HCT116 (cell line): ENCODE measurements around the gene GDNF.

Source experiments
- CBX3 ChIP-seq: IDR thresholded peaks from 2 replicates; pipeline ENCODE4 v1.6.1; 2012; ENCODE audit warnings: low read depth
- CEBPB ChIP-seq: IDR thresholded peaks from 2 replicates; pipeline ENCODE4 v1.6.1; 2012; ENCODE audit warnings: low read depth
- ELF1 ChIP-seq: IDR thresholded peaks from 2 replicates; pipeline ENCODE4 v1.6.1; 2012; ENCODE audit warnings: low read depth, borderline replicate concordance
- JUND ChIP-seq: IDR thresholded peaks from 2 replicates; pipeline ENCODE4 v1.6.1; 2012
- POLR2A ChIP-seq: IDR thresholded peaks from 2 replicates; pipeline ENCODE4 v1.7.0; 2011; ENCODE audit warnings: borderline replicate concordance; ENCODE audit not compliant: insufficient read depth, insufficient read length; ENCODE audit errors: extremely low read depth
- YY1 ChIP-seq: IDR thresholded peaks from 2 replicates; pipeline ENCODE4 v1.6.1; 2011; ENCODE audit warnings: low read length, low read depth, moderate library complexity, mild to moderate bottlenecking; ENCODE audit not compliant: insufficient replicate concordance; ENCODE audit errors: extremely low read depth
- ZNF274 ChIP-seq: fragments of 200-500 bp; sonication (Bioruptor generic); IDR thresholded peaks from 2 replicates; pipeline ENCODE4 v1.6.1; 2014; ENCODE audit warnings: mild to moderate bottlenecking, low read depth, low read length, inconsistent platforms
- TF ChIP-seq, protein P1 (sequence below), 3 experiments: fragments of 200-600 bp in 1 of 3; sonication (generic) in 1 of 3; IDR thresholded peaks in 2 of 3; conservative IDR thresholded peaks in 1 of 3; 2 replicates each; pipeline ENCODE4 v1.5.1; 2012 to 2017; ENCODE audit warnings: low read depth in 2 of 3, low read length in 2 of 3, antibody characterized with exemption in 1 of 3, borderline replicate concordance in 1 of 3, control low read depth in 1 of 3, mild to moderate bottlenecking in 1 of 3, mixed read lengths in 1 of 3, mixed run types in 1 of 3, moderate library complexity in 1 of 3; ENCODE audit not compliant: insufficient read depth in 1 of 3
- TF ChIP-seq, protein P2 (sequence below): IDR thresholded peaks from 2 replicates; pipeline ENCODE4 v1.6.1; 2011; ENCODE audit warnings: mild to moderate bottlenecking, low read length, moderate library complexity; ENCODE audit not compliant: insufficient replicate concordance; ENCODE audit errors: extremely low read depth

DNA sequence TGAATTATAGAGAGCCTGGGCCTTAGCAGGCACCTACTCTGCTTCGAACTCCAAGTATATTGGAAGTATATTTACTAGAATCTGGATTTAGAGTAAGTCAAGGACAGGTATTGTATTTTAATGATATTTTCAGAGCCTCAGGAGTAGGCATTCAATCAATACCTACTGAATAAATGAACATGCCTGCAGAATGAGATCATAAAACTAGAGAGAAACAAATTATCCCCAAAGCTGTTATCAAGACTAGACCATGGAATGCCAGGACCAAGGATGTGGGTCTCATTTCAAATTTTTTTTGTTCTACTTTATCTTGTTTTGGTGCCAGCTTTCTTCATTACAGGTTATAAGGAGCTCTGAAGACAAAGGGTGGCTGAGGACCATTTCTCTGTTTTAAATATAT is 66.0 kb downstream of the GDNF start:
- TF ChIP-seq, protein P1, sequence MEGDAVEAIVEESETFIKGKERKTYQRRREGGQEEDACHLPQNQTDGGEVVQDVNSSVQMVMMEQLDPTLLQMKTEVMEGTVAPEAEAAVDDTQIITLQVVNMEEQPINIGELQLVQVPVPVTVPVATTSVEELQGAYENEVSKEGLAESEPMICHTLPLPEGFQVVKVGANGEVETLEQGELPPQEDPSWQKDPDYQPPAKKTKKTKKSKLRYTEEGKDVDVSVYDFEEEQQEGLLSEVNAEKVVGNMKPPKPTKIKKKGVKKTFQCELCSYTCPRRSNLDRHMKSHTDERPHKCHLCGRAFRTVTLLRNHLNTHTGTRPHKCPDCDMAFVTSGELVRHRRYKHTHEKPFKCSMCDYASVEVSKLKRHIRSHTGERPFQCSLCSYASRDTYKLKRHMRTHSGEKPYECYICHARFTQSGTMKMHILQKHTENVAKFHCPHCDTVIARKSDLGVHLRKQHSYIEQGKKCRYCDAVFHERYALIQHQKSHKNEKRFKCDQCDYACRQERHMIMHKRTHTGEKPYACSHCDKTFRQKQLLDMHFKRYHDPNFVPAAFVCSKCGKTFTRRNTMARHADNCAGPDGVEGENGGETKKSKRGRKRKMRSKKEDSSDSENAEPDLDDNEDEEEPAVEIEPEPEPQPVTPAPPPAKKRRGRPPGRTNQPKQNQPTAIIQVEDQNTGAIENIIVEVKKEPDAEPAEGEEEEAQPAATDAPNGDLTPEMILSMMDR (IDR thresholded peaks at IDR 0.05 in 2 of 3, conservative IDR thresholded peaks at IDR 0.05 in 1 of 3; ENCODE audit: borderline replicate concordance in 1 of 3, insufficient read depth in 1 of 3, low read depth in 2 of 3, low read length in 2 of 3): no peak
- TF ChIP-seq ELF1 (no peak), YY1 (no peak), POLR2A (no peak), ZNF274 (no peak), CBX3 (no peak), CEBPB (no peak), JUND (no peak)
- TF ChIP-seq, protein P2, sequence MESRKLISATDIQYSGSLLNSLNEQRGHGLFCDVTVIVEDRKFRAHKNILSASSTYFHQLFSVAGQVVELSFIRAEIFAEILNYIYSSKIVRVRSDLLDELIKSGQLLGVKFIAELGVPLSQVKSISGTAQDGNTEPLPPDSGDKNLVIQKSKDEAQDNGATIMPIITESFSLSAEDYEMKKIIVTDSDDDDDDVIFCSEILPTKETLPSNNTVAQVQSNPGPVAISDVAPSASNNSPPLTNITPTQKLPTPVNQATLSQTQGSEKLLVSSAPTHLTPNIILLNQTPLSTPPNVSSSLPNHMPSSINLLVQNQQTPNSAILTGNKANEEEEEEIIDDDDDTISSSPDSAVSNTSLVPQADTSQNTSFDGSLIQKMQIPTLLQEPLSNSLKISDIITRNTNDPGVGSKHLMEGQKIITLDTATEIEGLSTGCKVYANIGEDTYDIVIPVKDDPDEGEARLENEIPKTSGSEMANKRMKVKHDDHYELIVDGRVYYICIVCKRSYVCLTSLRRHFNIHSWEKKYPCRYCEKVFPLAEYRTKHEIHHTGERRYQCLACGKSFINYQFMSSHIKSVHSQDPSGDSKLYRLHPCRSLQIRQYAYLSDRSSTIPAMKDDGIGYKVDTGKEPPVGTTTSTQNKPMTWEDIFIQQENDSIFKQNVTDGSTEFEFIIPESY: no peak
